Measurements from ENCODE around the gene DCUN1D5.
"Not testable (repeated sequence)": the region's sequence is repeated elsewhere in the genome, so short reads cannot be mapped to it uniquely, and the experiment has no call there.

Gene DCUN1D5

DNA sequence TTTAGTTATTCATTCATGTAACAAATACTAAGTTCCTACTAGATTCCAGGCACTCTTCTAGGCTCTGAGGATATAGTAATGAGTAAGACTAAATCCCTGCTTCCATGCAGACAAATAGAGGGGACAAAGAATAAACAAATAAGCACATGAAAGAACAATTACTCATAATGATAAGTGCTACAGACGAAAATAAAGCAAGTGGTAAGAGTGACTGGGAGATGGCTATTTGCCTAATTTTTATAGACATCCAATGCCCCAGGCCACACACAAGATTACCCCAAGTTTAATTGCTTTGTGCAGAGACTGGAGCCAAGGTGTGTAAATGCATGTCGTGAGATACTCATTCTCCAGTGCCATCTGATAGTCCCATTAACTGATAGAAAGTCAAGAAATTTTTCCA, 62.6 kb downstream of the DCUN1D5 start:
- CTCF ChIA-PET, result no interaction called here
- no peak for DNase-seq (ENCODE audit: extremely low spot score)
- POLR2A ChIA-PET, result no interaction called here

DNA sequence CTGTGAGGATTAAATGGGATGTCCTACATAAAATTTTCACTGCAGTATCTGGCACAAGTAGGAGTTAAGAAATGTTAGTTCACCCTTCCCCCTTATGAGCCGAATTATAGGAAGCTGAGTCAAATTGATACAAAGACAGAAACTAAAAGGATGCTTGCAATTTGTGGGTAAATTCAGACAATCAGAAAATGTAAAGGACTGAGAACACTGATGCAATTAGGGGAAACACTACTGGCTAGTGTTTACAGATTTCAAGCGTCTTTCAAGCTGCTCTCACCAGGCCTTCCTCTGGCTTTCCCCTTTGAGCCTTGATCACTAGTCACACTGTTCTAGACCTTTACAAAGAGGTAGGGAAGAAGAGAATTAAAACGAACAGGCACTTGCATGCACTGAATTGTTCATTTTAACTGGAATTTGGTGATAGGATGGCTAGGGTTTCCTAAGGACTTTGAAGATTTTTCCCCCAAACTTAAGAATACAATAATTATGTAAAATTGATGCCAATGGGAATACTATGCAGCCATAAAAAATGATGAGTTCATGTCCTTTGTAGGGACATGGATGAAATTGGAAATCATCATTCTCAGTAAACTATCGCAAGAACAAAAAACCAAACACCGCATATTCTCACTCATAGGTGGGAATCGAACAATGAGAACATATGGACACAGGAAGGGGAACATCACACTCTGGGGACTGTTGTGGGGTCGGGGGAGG, 63.5 kb downstream of the DCUN1D5 start:
- CTCF ChIA-PET; DNase-seq (ENCODE audit: extremely low spot score); POLR2A ChIA-PET: not testable (repeated sequence)

More for the DNA sequence above, 62.6 kb downstream of the DCUN1D5 start:
- TF ChIP-seq SP1 (IDR thresholded peaks at IDR 0.05), result no peak
- no peak for TF ChIP-seq TARDBP (IDR thresholded peaks at IDR 0.05)
- TF ChIP-seq ARNT (IDR thresholded peaks at IDR 0.05), result no peak
- no peak for TF ChIP-seq ZNF384 (IDR thresholded peaks at IDR 0.05)
- no peak for TF ChIP-seq FOXA1 (IDR thresholded peaks at IDR 0.05)
- TF ChIP-seq FOXK2 (IDR thresholded peaks at IDR 0.05), result no peak
- TF ChIP-seq, protein P1, sequence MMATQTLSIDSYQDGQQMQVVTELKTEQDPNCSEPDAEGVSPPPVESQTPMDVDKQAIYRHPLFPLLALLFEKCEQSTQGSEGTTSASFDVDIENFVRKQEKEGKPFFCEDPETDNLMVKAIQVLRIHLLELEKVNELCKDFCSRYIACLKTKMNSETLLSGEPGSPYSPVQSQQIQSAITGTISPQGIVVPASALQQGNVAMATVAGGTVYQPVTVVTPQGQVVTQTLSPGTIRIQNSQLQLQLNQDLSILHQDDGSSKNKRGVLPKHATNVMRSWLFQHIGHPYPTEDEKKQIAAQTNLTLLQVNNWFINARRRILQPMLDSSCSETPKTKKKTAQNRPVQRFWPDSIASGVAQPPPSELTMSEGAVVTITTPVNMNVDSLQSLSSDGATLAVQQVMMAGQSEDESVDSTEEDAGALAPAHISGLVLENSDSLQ (IDR thresholded peaks at IDR 0.05), result no peak
- TF ChIP-seq FOXM1 (IDR thresholded peaks at IDR 0.05; ENCODE audit: borderline replicate concordance), result no peak
- TF ChIP-seq CTBP1 (IDR thresholded peaks at IDR 0.05; ENCODE audit: borderline replicate concordance), result no peak
- no peak for TF ChIP-seq SUZ12 (IDR thresholded peaks at IDR 0.05)
- TF ChIP-seq ELF4 (IDR thresholded peaks at IDR 0.05), result no peak
- no peak for TF ChIP-seq L3MBTL2 (conservative IDR thresholded peaks at IDR 0.05)
- no peak for TF ChIP-seq LEF1 (IDR thresholded peaks at IDR 0.05; ENCODE audit: borderline replicate concordance)
- TF ChIP-seq HDGF (IDR thresholded peaks at IDR 0.05; ENCODE audit: borderline replicate concordance), result no peak
- no peak for TF ChIP-seq BHLHE40 (IDR thresholded peaks at IDR 0.05; ENCODE audit: borderline replicate concordance)
- TF ChIP-seq NFRKB (IDR thresholded peaks at IDR 0.05), result no peak

DNA sequence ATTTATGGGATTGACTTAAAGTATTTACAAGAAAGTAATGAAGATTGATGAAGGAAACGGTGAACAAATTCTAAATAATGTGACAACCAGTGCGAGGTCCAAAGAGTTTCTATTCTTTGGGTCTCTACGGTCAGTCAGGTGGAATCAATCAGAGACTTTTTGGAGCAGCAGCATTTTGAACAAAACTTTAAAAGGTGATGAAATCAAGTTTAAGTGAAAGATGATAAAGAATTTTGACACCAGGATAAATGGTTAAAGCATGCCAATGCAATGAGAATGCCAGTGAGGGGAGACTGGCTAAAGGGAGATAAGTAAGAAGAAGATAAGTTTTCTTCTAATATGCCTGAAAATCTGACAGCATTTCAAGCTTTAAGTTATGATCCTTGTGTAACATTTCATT, 67.9 kb downstream of the DCUN1D5 start:
- POLR2A ChIA-PET, result no interaction called here
- DNase-seq (ENCODE audit: extremely low spot score), result no peak
- CTCF ChIA-PET, result no interaction called here
- no peak for TF ChIP-seq LEF1 (IDR thresholded peaks at IDR 0.05; ENCODE audit: borderline replicate concordance)
- no peak for TF ChIP-seq SUZ12 (IDR thresholded peaks at IDR 0.05)
- no peak for TF ChIP-seq NFRKB (IDR thresholded peaks at IDR 0.05)
- no peak for TF ChIP-seq FOXA1 (IDR thresholded peaks at IDR 0.05)
- TF ChIP-seq SP1 (IDR thresholded peaks at IDR 0.05), result no peak
- TF ChIP-seq, protein P1 (IDR thresholded peaks at IDR 0.05), result no peak
- no peak for TF ChIP-seq ARNT (IDR thresholded peaks at IDR 0.05)
- no peak for TF ChIP-seq HDGF (IDR thresholded peaks at IDR 0.05; ENCODE audit: borderline replicate concordance)
- no peak for TF ChIP-seq FOXK2 (IDR thresholded peaks at IDR 0.05)
- TF ChIP-seq L3MBTL2 (conservative IDR thresholded peaks at IDR 0.05), result no peak
- no peak for TF ChIP-seq BHLHE40 (IDR thresholded peaks at IDR 0.05; ENCODE audit: borderline replicate concordance)
- no peak for TF ChIP-seq FOXM1 (IDR thresholded peaks at IDR 0.05; ENCODE audit: borderline replicate concordance)
- TF ChIP-seq ZNF384 (IDR thresholded peaks at IDR 0.05), result no peak

DNA sequence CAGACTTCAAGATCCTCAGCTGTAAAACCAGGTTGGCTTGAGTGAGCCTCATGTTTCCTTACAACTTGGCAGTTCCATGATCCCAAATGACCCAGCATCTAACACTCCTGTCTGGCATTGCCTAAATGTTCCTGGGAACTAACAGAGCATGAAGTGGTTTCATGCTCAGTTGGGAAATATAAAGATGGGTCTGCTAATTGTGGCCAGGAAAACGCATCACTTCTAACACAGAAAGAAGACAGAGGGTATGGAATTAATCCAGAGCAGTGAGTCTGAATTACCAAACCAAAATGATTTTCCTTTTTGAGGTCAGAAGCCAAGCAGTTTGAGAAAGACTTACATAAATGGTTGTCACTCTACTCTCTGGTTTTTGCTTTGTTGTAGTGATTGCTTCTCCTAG, 75.9 kb downstream of the DCUN1D5 start:
- no peak for TF ChIP-seq ARNT (IDR thresholded peaks at IDR 0.05)
- TF ChIP-seq BHLHE40 (IDR thresholded peaks at IDR 0.05; ENCODE audit: borderline replicate concordance), result no peak
- no peak for TF ChIP-seq ELF4 (IDR thresholded peaks at IDR 0.05)
- no peak for TF ChIP-seq CTBP1 (IDR thresholded peaks at IDR 0.05; ENCODE audit: borderline replicate concordance)
- ChIA-PET CTCF (no interaction called here), POLR2A (no interaction called here)
- no peak for DNase-seq (ENCODE audit: extremely low spot score)

DNA sequence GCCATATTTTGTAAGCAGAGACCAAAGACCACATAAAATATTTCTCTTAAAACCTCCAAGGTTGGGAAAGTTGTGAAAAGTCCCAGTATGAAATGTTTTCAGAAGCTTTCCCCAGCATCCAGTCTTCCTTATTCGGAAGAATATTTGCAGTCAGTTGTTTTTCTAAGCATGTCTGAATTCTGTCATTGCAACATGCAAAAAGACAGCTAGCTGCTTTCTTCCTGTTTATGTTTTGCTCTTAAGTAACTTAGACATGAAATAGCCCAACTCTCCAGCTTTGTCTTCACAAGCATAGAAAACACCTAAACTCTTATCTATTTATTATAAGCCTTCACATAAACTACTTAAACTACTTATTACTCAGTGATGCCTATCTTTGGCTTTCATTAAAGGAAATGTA, 78.5 kb downstream of the DCUN1D5 start:
- no peak for DNase-seq (ENCODE audit: extremely low spot score)
- POLR2A ChIA-PET, result no interaction called here
- CTCF ChIA-PET, result no interaction called here
- TF ChIP-seq FOXK2 (IDR thresholded peaks at IDR 0.05) (no peak), CTBP1 (IDR thresholded peaks at IDR 0.05; ENCODE audit: borderline replicate concordance) (no peak), FOXM1 (IDR thresholded peaks at IDR 0.05; ENCODE audit: borderline replicate concordance) (no peak), BHLHE40 (IDR thresholded peaks at IDR 0.05; ENCODE audit: borderline replicate concordance) (no peak), SUZ12 (IDR thresholded peaks at IDR 0.05) (no peak), TARDBP (IDR thresholded peaks at IDR 0.05) (no peak), L3MBTL2 (conservative IDR thresholded peaks at IDR 0.05) (no peak), NFRKB (IDR thresholded peaks at IDR 0.05) (no peak), ELF4 (IDR thresholded peaks at IDR 0.05) (no peak), FOXA1 (IDR thresholded peaks at IDR 0.05) (no peak), LEF1 (IDR thresholded peaks at IDR 0.05; ENCODE audit: borderline replicate concordance) (no peak)
- TF ChIP-seq, protein P1 (IDR thresholded peaks at IDR 0.05), result no peak
